PC-3 (cell line): ENCODE data around the gene TNP2. TPM values are rescaled to one million over a fixed set of nuclear protein-coding genes. Genes with fewer than 3 reads are reported as not detected.

Experiments
- ATAC-seq: fragments of 200-7000 bp; cut with Tn5 transposase; 2 replicates; pipeline ENCODE4 v1.9.1; 2020; ENCODE audit warnings: mild to moderate bottlenecking, moderate library complexity
- BruUV-seq: library from RNA; stranded (reverse); fragments of 400-500 nt; replicated peaks from 2 replicates; lab custom pipeline; 2021; lab: Mats Ljungman, UMichigan
- CTCF ChIA-PET: fragments of 300-600 bp; sonication (Branson Sonifier 250); formaldehyde crosslinking; loops from one replicate; lab custom pipeline; 2022; ENCODE audit warnings: antibody characterized with exemption; lab: Charles Lee
- POLR2A ChIA-PET: fragments of 300-600 bp; sonication (Branson Sonifier 250); formaldehyde crosslinking; loops from one replicate; lab custom pipeline; 2022; ENCODE audit warnings: antibody characterized with exemption; ENCODE audit not compliant: unreplicated experiment; lab: Charles Lee
- DNase-seq: peaks from one replicate; pipeline ENCODE4 v3.0.0-alpha.2; 2015
- H2AFZ ChIP-seq: fragments of 300-600 bp; sonication (generic); 2 replicates; pipeline ENCODE4 v1.6.0; 2016; ENCODE audit warnings: antibody characterized with exemption, low read length
- H3F3A ChIP-seq: fragments of 300-600 bp; sonication (generic); one replicate; pipeline ENCODE4 v1.6.0; 2017; ENCODE audit warnings: antibody characterized with exemption, low read length, control low read depth, mild to moderate bottlenecking; ENCODE audit not compliant: unreplicated experiment
- H3K27ac ChIP-seq: fragments of 300-600 bp; sonication (generic); 2 replicates; pipeline ENCODE4 v1.5.1; 2016; ENCODE audit warnings: mild to moderate bottlenecking, low read length
- H3K27me3 ChIP-seq: fragments of 300-600 bp; sonication (generic); 2 replicates; pipeline ENCODE4 v1.6.1; 2016; ENCODE audit warnings: low read length, mixed read lengths
- H3K36me3 ChIP-seq: fragments of 300-600 bp; sonication (generic); 2 replicates; pipeline ENCODE4 v1.6.1; 2016; ENCODE audit warnings: low read depth, mixed run types, low read length, mixed read lengths
- H3K4me1 ChIP-seq: fragments of 300-600 bp; sonication (generic); 2 replicates; pipeline ENCODE4 v1.5.1; 2016; ENCODE audit warnings: low read length; ENCODE audit not compliant: insufficient read depth
- H3K4me2 ChIP-seq: fragments of 300-600 bp; sonication (generic); 2 replicates; pipeline ENCODE4 v1.6.0; 2016; ENCODE audit warnings: low read length
- H3K4me3 ChIP-seq: fragments of 300-600 bp; sonication (generic); 2 replicates; pipeline ENCODE4 v1.5.1; 2016; ENCODE audit warnings: mild to moderate bottlenecking, low read length, mixed read lengths
- H3K79me2 ChIP-seq: fragments of 300-600 bp; sonication (generic); 2 replicates; pipeline ENCODE4 v1.6.1; 2017; ENCODE audit warnings: low read length, mixed read lengths
- H3K9ac ChIP-seq: fragments of 300-600 bp; sonication (generic); 2 replicates; pipeline ENCODE4 v1.6.0; 2016; ENCODE audit warnings: mild to moderate bottlenecking, low read length
- H3K9me2 ChIP-seq: fragments of 300-600 bp; sonication (generic); replicated peaks from 2 replicates; pipeline ENCODE4 v1.6.1; 2016; ENCODE audit warnings: mixed run types, low read length, mixed read lengths
- H3K9me3 ChIP-seq: fragments of 300-600 bp; sonication (generic); 2 replicates; pipeline ENCODE4 v1.6.1; 2016; ENCODE audit warnings: low read length, mixed read lengths
- H4K20me1 ChIP-seq: fragments of 300-600 bp; sonication (generic); 2 replicates; pipeline ENCODE4 v1.6.1; 2016; ENCODE audit warnings: low read length, mixed read lengths
- EZH2 ChIP-seq: fragments of 300-600 bp; sonication (generic); IDR thresholded peaks from one replicate; pipeline ENCODE4 v1.6.1; 2017; ENCODE audit warnings: antibody characterized with exemption, mild to moderate bottlenecking, low read length; ENCODE audit not compliant: unreplicated experiment
- EZH2phosphoT487 ChIP-seq: fragments of 300-600 bp; sonication (generic); IDR thresholded peaks from 2 replicates; pipeline ENCODE4 v1.6.1; 2018; ENCODE audit warnings: mild to moderate bottlenecking, antibody characterized with exemption, low read length, borderline replicate concordance
- intact Hi-C: fragments of 100-400 bp; cut with micrococcal nuclease; formaldehyde crosslinking; loops from 2 replicates; pipeline ENCODE4 v1.9.0; 2023
- total RNA-seq: library from RNA; depleted of rRNA; stranded (reverse); fragments of >200 nt; gene quantifications from 2 replicates; pipeline ENCODE4 v1.2.3, GENCODE V29; 2014
- TF ChIP-seq, protein P1 (sequence below): fragments of 300-600 bp; sonication (generic); conservative IDR thresholded peaks from 2 replicates; pipeline ENCODE4 v1.5.1; 2017; ENCODE audit warnings: antibody characterized with exemption, low read depth, mild to moderate bottlenecking, low read length

The TNP2 gene
- total RNA-seq, 1 experiment from 2014 or later = not detected

DNA sequence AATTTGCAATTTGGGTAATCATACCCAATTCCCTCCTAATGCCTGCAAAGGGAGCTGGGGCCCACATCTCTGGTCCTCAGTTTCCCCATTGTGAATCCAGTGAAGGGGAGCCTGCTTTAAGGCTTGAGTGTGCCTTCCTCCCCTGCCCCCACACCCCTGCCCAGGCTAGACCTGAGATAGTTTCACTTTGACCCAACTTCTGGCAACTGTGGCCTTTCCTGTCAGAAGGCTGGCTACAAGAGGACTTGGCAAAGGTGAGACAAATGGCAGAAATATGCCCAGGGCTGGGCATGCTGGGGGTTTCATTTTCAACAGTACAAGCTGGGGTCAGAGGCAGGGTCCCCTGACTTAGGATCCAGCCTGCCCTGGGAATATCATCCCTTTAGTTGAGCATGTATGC lies 23.1 kb downstream of the TNP2 start:
- Histone ChIP-seq H3K4me1 (no peaks in the 10 kb centered on the region), H3K4me2 (no peak overlapping the region), H3F3A (no peaks in the 10 kb centered on the region), H3K9me3 (no peaks in the 10 kb centered on the region), H3K9ac (no peak overlapping the region), H3K27me3 (no peaks in the 10 kb centered on the region), H3K27ac (no peak overlapping the region), H3K9me2 (no peaks in the 10 kb centered on the region), H3K36me3 (no peaks in the 10 kb centered on the region), H4K20me1 (no peaks in the 10 kb centered on the region), H2AFZ (no peak overlapping the region), H3K4me3 (no peak overlapping the region), H3K79me2 (no peaks in the 10 kb centered on the region)
- no TSS peak for BruUV-seq
- intact Hi-C loops = no loop called here
- ATAC-seq (no peak), DNase-seq (no peak)
- POLR2A ChIA-PET = interaction anchor here (0.6 to 0.7 kb wide), 2 partner anchors 194 to 276 kb away, joined by 4 to 6 read pairs; no protein-coding TSS in a partner anchor
- TF ChIP-seq, protein P1, sequence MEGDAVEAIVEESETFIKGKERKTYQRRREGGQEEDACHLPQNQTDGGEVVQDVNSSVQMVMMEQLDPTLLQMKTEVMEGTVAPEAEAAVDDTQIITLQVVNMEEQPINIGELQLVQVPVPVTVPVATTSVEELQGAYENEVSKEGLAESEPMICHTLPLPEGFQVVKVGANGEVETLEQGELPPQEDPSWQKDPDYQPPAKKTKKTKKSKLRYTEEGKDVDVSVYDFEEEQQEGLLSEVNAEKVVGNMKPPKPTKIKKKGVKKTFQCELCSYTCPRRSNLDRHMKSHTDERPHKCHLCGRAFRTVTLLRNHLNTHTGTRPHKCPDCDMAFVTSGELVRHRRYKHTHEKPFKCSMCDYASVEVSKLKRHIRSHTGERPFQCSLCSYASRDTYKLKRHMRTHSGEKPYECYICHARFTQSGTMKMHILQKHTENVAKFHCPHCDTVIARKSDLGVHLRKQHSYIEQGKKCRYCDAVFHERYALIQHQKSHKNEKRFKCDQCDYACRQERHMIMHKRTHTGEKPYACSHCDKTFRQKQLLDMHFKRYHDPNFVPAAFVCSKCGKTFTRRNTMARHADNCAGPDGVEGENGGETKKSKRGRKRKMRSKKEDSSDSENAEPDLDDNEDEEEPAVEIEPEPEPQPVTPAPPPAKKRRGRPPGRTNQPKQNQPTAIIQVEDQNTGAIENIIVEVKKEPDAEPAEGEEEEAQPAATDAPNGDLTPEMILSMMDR = no peak
- TF ChIP-seq EZH2 (no peak), EZH2phosphoT487 (no peak)
- CTCF ChIA-PET = no interaction called here

DNA sequence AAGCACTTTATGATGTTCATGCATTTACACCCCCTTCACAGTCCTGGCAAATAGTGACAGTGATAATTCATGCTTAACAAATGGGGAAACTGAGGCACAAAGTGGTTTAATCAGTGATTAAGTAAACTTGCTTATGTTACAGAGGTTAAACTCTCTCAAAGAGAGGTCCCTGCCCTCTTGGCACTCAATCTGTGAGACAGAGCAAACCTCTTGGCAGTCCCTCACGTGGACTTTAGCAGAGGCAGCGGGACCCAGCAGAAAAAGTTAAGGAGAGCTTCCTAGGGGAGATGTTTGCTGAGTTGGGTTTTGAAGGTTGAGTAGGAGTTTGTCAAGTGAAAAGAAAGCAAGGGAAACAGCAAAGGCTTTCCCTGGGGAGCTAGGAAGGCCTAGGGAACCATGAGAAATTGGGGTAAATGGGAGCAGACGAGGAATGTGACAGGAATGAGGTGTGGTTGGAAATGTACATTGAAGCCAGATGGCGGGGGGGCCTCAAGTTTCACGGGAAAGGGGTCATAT lies 23.8 kb downstream of the TNP2 start:
- H3K27ac ChIP-seq = no peak overlapping the region
- no TSS peak for BruUV-seq
- CTCF ChIA-PET = no interaction called here

DNA sequence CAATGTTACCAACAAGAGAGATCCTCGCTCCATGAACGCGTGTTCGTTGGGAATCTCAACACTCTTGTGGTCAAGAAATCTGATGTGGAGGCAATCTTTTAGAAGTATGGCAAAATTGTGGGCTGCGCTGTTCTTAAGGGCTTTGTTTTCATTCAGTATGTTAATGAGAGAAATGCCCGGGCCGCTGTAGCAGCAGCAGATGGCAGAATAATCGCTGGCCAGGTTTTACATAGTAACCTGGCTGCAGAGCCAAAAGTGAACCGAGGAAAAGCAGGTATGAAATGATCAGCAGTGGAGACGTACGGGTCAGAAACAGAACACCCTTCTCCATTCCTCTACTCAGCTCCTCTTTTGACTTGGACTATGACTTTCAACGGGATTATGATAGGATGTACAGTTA lies 26.5 kb downstream of the TNP2 start:
- no peak for DNase-seq
- no peaks in the 10 kb centered on the region for H4K20me1 ChIP-seq
- no peaks in the 10 kb centered on the region for H3K36me3 ChIP-seq
- CTCF ChIA-PET = no interaction called here
- H3K9me3 ChIP-seq = no peaks in the 10 kb centered on the region
- no TSS peak for BruUV-seq
- POLR2A ChIA-PET = no interaction called here
- no peaks in the 10 kb centered on the region for H3K9me2 ChIP-seq
- TF ChIP-seq, protein P1 = no peak
- TF ChIP-seq EZH2 = no peak
- no peak overlapping the region for H3K27ac ChIP-seq
- no peaks in the 10 kb centered on the region for H3K79me2 ChIP-seq
- no peaks in the 10 kb centered on the region for H3K27me3 ChIP-seq
- intact Hi-C loops = no loop called here
- H3F3A ChIP-seq = no peaks in the 10 kb centered on the region
- H3K4me1 ChIP-seq = no peaks in the 10 kb centered on the region
- H2AFZ ChIP-seq = no peak overlapping the region
- no peak overlapping the region for H3K4me2 ChIP-seq
- no peak for ATAC-seq
- H3K9ac ChIP-seq = no peak overlapping the region
- H3K4me3 ChIP-seq = no peak overlapping the region

More for the DNA sequence above, 23.8 kb downstream of the TNP2 start:
- Histone ChIP-seq H3K9me3 (no peaks in the 10 kb centered on the region), H3F3A (no peaks in the 10 kb centered on the region), H3K4me1 (no peaks in the 10 kb centered on the region), H3K4me3 (no peak overlapping the region), H3K36me3 (no peaks in the 10 kb centered on the region), H3K9ac (no peak overlapping the region), H2AFZ (no peak overlapping the region), H4K20me1 (no peaks in the 10 kb centered on the region), H3K27me3 (no peaks in the 10 kb centered on the region), H3K9me2 (no peaks in the 10 kb centered on the region), H3K4me2 (no peak overlapping the region), H3K79me2 (no peaks in the 10 kb centered on the region)
- intact Hi-C loops = no loop called here
- TF ChIP-seq EZH2 = no peak
- TF ChIP-seq, protein P1 = no peak
- no peak for TF ChIP-seq EZH2phosphoT487
- ATAC-seq (no peak), DNase-seq (no peak)
- POLR2A ChIA-PET = no interaction called here
